A172 (cell line): Measurements from ENCODE around the gene SLC12A2. TPM values are rescaled to one million over a fixed set of nuclear protein-coding genes. Genes with fewer than 3 reads are reported as not detected.

Experiments
- DNase-seq: peaks from one replicate; pipeline ENCODE4 v3.0.0-alpha.2; 2015; ENCODE audit warnings: low spot score
- total RNA-seq: library from RNA; depleted of rRNA; stranded (reverse); fragments of >200 nt; shearing (Covaris generic); gene quantifications from 2 replicates; pipeline ENCODE4 v1.2.3, GENCODE V29; 2014

Gene SLC12A2
- total RNA-seq, 1 experiment from 2014 or later, result 9.1 TPM

DNA sequence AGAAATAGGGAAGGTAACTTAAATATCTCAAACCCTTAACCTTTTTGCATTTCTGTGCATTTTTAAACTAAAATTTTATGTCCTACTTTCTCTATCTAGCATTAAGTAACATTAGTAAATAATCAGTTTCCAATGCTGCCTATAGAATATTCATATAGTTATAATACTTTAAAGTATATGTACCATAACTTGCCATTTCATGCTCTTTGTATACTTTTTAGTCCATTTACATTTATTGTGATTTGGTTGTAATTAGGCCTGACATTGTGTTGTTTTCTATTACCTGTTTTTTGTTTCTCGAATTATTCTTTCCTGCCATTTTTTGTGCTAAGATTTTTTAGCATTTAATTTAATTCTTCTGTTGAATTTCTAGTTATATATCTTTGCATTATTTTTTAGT is 13.7 kb downstream of the SLC12A2 start:
- DNase-seq, result no peak

DNA sequence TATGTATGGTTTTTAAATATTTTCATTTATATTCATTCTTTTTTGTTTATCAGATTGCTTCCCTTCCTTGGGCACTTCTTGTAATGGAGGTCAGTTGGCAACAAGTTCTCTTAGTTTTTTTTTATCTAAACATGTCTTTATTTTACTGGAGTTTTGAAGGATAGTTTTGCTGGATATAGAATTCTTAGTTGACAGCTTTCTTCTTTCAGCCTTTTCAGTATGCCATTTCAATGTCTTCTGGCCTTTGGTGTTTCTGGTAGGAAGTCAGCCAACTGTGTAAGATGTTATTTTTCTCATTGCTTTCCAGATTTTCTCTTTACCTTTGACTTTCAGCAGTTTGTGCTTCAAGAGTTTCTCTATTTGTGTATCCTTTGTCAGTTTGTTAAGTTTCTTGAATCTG is 14.2 kb downstream of the SLC12A2 start:
- no peak for DNase-seq

DNA sequence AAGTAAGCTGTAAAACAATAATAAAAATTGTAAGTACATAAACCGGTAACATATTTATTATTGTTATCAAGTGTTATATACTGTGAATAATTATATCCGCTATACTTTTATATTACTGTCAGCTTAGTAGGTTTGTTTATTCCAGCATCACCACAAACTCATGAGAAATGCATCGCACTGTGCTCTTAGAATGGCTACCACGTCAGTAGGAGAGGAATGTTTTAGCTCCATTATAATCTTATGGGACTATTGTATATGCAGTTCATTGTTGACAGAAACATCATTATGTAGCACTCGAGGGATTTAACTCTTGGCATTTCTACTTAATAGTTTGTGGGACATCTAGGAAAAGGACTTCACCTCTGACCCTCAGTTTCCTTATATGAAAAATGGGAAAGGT is 16.4 kb downstream of the SLC12A2 start:
- no peak for DNase-seq

DNA sequence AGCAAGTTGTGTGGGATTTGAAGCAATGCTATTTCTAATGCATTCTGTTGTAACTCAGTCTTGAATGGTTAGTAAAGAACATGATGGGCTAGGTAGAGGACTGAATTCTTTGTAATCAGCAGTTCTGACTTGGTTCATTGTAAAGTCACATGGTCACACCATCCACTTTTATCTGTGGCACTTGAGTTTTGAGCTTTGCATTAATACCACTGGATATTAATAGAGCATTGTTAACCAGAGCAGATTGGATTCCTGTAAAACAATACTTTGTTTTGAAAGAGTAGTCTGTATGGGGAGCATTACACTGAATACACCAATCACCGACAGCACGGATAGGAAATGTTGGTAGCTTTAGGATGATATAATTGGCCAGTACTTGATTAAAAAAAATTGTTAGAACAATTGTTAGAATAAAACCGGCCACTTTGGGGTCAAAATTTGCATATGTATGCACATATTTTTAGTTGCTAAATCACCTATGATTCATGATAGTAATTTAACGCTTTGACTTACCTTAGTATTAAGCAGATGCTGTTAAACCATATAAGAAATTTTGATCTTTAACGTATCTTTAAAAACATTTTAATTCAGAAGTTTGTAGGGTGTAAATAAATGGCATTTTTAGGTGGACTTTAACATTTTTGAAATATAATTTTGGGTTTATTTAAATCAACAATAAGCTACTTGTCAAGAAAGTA is 17.4 kb downstream of the SLC12A2 start:
- no peak for DNase-seq

DNA sequence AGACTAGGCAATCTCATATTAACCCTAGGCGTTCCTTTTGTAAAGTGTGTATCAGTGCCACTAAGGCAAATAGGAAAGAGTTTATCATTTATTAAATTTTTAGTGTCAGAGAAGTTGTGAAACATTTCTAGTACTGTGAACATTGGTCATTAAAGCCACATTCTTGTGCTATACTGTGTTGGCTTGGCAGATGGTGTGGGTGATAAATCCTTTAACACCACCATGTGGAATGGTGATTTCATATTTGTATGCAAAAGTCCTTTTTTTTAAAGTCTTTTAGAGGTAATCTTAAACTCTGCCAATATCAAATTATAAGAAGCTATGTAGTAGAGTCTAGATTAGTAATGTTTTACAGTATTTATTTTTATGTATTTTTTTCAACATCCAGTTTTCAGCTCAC is 18.1 kb downstream of the SLC12A2 start:
- no peak for DNase-seq

DNA sequence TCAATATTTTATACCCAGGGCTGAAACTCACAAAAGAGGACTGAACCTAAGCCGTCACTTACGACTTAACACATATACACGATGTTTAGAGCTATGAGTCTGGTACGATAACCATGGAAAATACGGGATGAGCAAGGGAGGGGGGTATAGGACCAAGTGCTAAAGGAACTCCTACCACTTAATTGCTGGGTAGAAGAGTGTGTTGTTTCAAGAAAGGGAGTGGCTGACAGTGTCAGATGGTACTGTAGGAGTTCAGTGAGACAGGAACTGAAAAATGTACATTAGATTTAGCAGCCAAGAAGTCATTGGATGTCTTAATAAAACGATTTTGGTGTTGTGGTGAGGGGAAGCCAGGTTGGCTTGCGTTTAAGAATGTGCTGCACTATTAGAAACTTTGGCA is 21.6 kb downstream of the SLC12A2 start:
- DNase-seq, result no peak

DNA sequence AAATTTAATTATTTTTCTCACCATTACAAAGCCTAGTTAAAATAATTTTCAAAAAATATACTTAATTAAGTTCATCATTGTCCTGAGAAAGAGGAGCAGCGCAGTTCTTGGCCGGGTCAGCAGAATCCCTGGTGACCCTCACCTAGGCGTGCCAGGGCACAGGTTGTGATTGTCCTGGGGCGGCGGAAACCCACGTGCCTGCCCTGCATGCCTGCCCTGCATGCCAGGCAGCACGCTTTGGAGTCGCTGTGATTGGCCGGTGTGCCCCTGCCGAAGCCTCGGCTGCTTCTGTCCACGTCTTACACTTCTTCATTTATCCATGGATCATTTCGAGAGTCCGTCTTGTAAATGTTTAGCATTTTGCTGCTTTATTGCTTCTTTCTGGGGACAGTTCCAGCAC is 25.6 kb downstream of the SLC12A2 start:
- DNase-seq, result no peak

DNA sequence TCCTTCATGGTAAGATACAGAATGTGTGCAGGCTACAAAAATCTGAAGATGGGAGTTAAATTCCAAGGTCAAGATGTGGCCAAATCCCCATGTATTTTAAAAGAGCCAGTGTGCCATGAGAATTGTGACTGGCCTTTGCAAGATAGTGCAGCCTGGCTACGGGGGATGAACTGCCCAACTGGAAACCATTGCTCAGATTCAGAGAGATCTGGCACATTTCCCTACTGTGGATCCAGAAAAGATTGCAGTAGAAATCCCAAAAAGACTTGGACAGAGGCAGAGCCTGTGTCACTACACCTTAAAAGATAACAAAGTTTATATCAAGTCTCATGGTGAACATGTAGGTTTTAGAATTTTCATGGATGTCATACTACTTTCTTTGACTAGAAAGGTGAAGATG is 26.2 kb downstream of the SLC12A2 start:
- no peak for DNase-seq

DNA sequence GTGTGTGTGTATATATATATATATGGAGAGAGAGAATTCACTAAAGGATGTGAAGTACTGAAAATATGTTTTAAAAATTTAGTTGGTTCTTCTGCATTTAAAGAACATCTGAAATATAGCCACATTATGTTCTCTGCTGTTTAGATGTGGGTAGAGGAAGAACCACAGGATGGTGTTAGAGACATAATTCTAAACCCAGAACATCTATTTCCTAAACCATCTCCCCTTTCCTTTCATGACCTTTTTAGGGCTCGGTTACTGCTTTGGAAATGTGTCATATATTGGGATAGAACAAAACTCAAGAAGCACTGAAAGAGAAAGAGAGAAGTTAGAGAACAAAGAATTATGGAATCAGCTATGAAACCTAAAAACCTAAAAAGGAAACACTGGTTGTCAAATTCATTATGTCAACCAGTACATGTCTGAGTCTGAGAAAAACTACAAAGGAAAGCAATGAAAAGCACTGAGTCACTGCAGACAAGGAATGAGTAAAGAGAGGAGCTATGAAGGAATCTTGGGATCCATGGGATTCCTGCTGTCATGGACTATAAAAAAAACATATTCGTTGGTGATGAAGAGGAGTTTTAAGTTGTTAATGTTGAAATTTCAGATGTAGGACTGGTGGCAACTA is 28.4 kb downstream of the SLC12A2 start:
- DNase-seq, result peak; percentile 48

DNA sequence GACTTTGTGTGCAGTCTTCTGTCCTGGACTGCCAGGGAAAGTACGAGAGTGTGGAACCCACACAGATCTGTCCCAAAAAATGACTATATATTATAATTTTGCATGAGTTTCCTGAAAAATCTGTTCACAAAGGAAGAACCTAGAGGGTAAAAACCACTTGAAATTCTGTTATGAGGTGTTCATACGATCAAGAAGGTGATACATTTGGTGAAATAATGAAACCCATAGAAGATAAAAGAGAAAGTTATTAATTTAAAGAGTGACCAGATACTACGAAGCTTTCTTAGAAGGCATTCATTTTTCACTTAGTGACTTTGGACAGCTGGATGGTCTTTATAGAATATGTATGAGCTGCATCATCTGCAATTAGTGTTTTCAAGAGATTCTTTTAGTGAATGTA is 32.9 kb downstream of the SLC12A2 start:
- DNase-seq, result no peak

DNA sequence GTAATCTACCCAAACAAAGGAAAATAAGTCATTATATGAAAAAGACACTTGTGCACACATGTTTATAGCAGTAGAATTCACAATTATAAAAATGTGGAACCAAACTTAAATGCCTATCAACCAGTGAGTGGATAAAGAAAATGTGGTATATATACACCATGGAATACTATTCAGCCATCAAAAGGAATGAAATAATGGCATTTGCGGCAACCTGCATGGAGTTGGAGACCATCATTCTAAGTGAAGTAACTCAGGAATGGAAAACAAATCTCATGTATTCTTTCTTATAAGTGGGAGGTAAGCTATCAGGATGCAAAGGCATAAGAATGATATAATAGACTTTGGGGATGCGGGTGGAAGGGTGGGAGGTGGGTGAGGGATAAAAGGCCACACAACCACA is 34.6 kb downstream of the SLC12A2 start:
- no peak for DNase-seq

DNA sequence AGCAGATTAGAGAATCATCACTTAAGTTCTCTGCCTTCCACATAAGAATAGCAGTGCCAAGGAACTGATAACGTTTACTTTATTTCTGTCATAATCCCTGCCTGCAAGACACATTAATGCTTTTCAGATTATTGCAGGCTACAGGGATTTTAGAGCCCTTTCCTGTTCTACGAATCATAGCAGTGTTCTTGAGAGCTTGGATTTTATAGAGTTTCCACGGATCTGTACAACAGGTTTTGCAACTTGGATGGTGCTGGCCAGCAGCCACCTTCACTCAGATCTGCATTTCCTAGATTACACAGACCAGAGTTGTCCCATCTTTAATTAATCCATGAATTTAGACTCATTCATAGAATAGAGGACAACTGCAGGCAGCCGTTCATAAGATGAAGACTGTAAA is 38.1 kb downstream of the SLC12A2 start:
- no peak for DNase-seq

DNA sequence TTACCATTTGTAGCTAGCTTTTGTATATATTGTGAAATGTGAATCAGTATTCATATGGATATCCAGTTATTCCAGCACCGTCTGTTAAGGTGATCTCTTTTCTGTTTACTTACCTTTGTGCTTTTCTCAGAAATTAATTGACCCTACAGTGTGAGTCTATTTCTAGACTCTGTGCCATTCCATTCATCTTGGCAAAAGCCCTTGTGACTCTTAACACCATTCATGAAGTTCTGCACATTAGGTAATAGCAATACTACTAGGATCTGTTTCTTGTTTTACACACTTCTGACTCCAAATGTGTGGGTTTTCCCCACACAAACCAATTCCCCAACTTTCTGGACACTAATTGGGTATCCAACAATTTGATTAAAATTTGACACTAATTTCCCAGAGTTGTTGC is 40.4 kb downstream of the SLC12A2 start:
- DNase-seq, result no peak

DNA sequence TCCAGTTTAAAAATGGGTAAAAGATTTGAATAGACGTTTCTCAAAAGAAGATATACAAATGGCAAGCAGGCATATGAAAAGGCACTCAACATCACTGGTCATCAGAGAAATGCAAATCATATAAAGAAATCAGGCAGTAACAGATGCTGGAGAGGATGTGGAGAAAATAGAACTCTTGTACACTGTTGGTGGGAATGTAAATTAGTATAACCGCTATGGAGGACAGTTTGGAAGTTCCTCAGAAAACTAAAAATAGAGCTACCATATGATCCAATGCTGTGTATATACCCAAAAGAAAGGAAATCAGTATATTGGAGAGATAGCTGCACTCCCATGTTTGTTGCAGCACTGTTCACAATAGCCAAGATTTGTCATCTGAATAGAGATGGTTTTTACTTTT is 42.7 kb downstream of the SLC12A2 start:
- no peak for DNase-seq

DNA sequence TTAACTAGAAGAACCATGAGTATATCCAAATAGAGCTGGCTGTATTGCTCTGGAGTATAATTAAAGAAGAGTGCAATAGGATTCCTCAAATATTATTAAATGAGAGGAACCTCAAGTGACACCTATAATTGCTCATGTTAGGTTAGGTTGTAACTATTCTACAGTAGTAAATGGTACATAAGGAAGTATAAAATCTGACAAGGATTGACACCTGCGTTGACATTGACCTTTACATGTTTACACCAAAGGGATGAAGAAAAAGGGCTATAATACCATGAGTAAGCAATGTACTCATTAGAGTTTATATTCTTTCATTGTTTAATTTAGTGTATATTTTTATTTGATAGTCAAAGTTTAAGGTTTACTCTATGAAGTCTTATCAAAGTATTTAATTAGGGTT is 48.9 kb downstream of the SLC12A2 start:
- no peak for DNase-seq

DNA sequence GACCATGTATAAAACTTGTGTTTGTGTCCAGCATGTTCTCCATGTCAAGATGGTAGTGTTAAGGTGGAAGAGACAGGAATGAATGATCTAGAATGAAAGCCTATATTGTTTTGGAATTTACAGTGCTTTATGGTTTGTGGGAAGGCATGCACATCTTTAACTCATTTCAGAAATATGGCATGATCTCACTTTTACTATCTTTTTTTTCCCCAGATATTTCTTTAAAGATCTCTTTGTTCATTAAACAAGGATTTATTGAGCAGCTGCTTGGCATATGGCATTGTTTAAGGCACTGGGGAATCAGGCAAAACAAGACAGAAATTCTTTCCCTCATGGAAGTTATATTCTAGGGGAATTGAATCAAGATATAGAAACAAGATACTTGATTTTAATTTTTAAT is 51.7 kb downstream of the SLC12A2 start:
- no peak for DNase-seq

DNA sequence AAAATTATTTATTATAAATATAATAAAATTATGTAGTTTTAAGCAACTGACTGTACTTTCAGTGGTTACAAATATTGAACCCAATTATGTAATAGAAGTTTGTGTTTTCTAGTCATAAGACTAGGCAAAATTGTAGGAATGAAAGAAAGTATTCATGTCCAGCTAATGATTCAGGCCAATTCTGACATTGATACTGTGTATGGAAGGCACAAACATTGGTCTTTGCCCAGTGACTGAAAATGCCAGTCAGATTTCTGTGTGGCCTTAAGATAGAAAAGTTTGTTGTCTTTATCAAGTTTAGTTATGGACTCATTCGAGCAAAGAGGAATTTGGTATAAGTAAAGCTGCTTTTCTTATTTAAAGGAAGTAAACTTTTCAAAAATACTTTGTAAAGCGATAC is 60.3 kb downstream of the SLC12A2 start:
- no peak for DNase-seq

DNA sequence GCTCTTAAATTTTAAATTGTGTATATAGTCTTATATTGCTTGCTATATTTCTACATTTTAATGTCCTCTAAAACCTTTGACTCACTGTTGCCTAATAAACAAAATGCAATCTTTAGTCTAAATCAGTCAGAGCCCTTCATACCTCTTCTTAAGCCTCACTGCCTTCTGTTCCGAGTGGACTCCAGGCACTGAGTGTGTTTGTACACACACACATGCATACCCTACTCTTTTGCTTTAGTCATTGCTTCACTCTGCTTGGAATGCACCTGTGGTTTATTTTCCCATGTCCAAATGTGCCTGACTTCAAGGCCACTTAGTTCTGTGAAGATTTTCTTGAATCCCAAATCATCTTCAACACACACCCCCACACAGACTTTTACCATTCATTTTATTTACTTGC is 60.9 kb downstream of the SLC12A2 start:
- DNase-seq, result no peak

DNA sequence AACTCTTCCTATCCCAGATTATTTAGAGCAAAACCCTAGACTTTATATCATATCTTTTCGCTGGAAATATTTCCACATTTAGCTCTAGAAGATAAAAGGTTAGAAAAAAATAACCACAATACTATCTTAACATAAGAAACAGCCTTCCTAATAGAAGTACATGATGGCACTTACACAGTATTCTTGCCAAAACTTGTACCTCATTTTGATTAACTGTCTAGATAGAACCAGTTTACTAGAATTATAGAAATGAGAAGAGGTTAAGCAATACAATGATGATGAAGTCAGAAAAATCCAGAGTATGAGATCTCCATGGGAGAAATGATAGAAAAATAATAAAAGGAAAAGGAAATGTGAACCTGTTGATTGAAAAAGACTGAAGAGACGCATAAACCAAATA is 63.1 kb downstream of the SLC12A2 start:
- DNase-seq, result no peak

DNA sequence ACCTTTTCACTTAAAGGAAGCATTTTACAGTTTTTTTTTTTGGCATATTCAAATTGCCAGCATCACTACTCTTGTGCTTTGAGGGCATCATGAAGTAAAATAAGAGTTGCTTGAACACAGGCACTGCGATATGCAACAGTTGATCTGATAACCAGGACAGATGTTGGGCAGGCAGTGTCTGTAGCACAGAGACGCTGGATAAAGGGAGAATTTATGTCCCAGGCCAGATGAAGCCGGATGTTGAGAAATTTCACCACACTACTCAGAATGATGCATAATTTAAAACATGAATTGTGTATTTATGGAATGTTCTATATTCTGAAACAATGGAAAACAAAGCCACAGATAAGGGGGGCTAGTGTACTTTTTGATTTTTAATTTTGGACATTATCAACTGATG is 71.4 kb downstream of the SLC12A2 start:
- no peak for DNase-seq

DNA sequence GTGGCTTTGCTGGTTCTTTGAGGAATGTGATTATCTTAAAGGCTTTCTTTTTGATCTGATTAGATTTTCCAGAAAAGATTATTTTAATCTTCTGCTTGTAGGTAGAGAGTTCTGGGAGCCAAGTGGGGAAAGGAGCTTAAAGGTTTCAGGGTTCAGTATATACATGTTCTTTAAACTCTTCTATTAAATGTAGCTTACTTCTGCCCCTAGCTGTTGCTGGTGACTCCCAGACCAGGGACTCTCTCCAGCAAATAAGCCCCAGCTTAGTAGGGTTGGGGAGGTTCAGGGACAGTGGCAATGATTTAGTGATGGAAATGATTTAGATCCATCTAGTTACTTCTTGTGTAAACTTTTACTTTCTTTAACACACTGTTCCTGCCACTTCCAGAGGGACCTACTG is 72.2 kb downstream of the SLC12A2 start:
- no peak for DNase-seq

DNA sequence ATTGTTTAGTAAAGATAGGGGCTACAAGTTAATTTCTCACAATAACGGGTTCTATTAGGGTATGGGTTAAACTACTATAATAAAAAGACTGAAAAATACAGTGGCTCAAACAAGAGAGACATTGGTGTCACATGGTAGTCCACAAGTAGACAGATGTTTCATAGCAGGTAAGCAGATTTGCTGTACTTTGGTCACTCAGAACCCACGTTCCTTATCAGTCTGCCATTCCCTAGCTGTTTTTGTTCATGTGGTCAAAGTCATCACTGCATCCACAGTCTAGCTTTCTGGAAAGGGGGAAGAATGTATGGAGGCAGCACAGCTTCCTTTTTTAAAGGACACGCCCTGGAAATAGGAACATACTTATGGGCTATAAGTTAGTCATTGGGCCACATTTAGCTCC is 73.0 kb downstream of the SLC12A2 start:
- no peak for DNase-seq

DNA sequence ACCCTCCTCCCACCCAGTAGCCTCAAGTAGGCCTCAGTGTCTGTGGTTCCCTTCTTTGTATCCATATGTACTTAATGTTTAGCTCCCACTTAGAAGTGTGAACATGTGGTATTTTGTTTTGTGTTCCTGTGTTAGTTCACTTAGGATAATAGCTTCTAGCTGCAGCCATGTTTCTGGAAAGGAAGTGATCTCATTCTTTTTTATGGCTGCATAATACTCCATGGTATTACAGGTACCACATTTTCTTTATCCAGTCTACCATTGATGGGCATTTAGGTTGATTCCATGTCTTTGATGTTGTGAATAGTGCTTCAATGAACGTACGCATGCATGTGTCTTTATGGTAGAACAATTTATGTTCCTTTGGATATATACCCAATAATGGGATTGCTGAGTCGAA is 74.8 kb downstream of the SLC12A2 start:
- DNase-seq, result no peak

DNA sequence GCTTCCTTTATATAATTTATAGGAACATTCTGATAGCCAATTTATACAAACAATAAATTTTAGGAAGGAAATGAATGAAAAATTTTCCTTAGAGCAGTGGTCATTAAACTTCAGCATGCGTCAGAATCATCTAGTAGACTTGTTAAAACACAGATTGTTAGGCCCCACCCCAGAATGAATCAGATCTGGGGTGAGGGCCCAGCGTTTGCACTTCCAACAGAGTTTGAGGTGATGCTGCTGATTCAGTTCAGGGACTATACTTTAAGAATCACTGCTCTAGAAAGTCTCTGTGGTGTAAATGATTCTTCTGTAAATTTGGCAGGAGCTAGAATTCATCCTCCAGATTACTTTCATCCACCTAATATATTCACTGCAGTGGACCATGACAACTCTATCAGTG is 80.4 kb downstream of the SLC12A2 start:
- peak; percentile 72 for DNase-seq
